ENCODE data around the gene MIOX.

Gene MIOX

DNA sequence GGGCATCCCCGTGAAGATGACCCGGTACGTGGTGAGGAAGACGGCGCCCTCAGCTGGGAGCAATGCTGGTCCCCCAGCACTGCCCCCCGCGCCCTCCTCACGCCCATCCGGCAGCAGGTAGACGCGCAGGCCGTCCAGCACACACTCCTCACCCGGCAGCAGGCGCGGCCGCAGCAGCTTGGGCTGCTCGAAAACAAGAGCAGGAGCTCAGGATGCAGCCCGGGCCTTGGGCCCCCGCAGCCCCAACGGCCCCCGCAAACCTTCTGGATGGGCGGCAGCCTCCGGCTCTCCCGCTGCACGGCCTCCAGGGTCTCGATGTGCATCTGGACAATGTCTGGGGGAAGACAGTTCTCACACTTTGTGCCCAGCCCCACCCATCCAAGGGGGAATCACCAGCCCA, 25.1 kb upstream of the MIOX start:
- TF ChIP-seq CREB1 (IDR thresholded peaks at IDR 0.05; ENCODE audit: low read depth), result no peak
- TF ChIP-seq, protein P1, sequence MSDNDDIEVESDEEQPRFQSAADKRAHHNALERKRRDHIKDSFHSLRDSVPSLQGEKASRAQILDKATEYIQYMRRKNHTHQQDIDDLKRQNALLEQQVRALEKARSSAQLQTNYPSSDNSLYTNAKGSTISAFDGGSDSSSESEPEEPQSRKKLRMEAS (IDR thresholded peaks at IDR 0.05), result no peak
- TF ChIP-seq ZBTB7A (IDR thresholded peaks at IDR 0.05; ENCODE audit: low read depth), result no peak
- no peak for TF ChIP-seq TAF1 (IDR thresholded peaks at IDR 0.05; ENCODE audit: low read depth)
- TF ChIP-seq TEAD4 (IDR thresholded peaks at IDR 0.05), result no peak
- TF ChIP-seq RAD21 (IDR thresholded peaks at IDR 0.05; ENCODE audit: low read depth), result no peak
- no peak for TF ChIP-seq NFIC (IDR thresholded peaks at IDR 0.05)
- no peak for TF ChIP-seq FOXM1 (IDR thresholded peaks at IDR 0.05; ENCODE audit: borderline replicate concordance, low read depth)
- no peak for TF ChIP-seq EP300 (IDR thresholded peaks at IDR 0.05; ENCODE audit: borderline replicate concordance)
- TF ChIP-seq, protein P2, sequence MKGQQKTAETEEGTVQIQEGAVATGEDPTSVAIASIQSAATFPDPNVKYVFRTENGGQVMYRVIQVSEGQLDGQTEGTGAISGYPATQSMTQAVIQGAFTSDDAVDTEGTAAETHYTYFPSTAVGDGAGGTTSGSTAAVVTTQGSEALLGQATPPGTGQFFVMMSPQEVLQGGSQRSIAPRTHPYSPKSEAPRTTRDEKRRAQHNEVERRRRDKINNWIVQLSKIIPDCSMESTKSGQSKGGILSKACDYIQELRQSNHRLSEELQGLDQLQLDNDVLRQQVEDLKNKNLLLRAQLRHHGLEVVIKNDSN (IDR thresholded peaks at IDR 0.05), result no peak
- no peak for TF ChIP-seq EGR1 (IDR thresholded peaks at IDR 0.05)
- TF ChIP-seq CEBPB (IDR thresholded peaks at IDR 0.05), result no peak
- no peak for TF ChIP-seq YY1 (IDR thresholded peaks at IDR 0.05; ENCODE audit: low read depth)
- no peak for TF ChIP-seq TCF12 (IDR thresholded peaks at IDR 0.05; ENCODE audit: low read depth)
- TF ChIP-seq, protein P3, sequence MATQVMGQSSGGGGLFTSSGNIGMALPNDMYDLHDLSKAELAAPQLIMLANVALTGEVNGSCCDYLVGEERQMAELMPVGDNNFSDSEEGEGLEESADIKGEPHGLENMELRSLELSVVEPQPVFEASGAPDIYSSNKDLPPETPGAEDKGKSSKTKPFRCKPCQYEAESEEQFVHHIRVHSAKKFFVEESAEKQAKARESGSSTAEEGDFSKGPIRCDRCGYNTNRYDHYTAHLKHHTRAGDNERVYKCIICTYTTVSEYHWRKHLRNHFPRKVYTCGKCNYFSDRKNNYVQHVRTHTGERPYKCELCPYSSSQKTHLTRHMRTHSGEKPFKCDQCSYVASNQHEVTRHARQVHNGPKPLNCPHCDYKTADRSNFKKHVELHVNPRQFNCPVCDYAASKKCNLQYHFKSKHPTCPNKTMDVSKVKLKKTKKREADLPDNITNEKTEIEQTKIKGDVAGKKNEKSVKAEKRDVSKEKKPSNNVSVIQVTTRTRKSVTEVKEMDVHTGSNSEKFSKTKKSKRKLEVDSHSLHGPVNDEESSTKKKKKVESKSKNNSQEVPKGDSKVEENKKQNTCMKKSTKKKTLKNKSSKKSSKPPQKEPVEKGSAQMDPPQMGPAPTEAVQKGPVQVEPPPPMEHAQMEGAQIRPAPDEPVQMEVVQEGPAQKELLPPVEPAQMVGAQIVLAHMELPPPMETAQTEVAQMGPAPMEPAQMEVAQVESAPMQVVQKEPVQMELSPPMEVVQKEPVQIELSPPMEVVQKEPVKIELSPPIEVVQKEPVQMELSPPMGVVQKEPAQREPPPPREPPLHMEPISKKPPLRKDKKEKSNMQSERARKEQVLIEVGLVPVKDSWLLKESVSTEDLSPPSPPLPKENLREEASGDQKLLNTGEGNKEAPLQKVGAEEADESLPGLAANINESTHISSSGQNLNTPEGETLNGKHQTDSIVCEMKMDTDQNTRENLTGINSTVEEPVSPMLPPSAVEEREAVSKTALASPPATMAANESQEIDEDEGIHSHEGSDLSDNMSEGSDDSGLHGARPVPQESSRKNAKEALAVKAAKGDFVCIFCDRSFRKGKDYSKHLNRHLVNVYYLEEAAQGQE (IDR thresholded peaks at IDR 0.05; ENCODE audit: low read depth), result no peak

DNA sequence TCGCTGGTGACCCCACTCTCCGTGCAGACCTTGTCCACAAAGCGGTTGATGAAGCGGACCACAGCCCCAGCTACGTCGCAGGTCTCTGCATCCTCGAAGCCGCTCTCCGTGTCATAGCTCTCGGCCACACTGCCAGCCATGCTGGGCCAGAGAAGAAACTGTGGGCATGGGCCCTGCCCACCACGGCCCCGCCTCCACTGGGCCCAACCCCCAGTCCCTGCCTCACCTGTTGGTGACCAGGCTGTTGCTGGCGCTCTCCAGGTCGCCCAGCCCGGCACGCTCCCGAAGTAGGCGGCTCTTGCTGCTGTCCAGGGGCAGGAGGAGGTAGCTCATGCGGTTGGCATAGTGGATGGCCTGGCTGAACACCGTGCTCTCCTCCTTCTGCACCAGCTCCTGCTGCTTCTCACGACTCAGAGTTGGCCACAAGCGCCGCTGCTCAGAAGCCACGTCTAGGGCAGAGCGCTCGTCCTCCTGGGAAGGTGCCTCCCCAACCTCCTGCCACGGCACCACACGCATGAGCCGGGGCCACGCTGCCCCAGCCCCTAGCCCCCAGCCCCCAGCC, 24.6 kb upstream of the MIOX start:
- no peak for TF ChIP-seq NFIC (IDR thresholded peaks at IDR 0.05)
- no peak for TF ChIP-seq FOXM1 (IDR thresholded peaks at IDR 0.05; ENCODE audit: borderline replicate concordance, low read depth)
- TF ChIP-seq TEAD4 (IDR thresholded peaks at IDR 0.05), result no peak
- no peak for TF ChIP-seq YY1 (IDR thresholded peaks at IDR 0.05; ENCODE audit: low read depth)
- TF ChIP-seq ZBTB7A (IDR thresholded peaks at IDR 0.05; ENCODE audit: low read depth), result no peak
- no peak for TF ChIP-seq EP300 (IDR thresholded peaks at IDR 0.05; ENCODE audit: borderline replicate concordance)
- no peak for TF ChIP-seq EGR1 (IDR thresholded peaks at IDR 0.05)

DNA sequence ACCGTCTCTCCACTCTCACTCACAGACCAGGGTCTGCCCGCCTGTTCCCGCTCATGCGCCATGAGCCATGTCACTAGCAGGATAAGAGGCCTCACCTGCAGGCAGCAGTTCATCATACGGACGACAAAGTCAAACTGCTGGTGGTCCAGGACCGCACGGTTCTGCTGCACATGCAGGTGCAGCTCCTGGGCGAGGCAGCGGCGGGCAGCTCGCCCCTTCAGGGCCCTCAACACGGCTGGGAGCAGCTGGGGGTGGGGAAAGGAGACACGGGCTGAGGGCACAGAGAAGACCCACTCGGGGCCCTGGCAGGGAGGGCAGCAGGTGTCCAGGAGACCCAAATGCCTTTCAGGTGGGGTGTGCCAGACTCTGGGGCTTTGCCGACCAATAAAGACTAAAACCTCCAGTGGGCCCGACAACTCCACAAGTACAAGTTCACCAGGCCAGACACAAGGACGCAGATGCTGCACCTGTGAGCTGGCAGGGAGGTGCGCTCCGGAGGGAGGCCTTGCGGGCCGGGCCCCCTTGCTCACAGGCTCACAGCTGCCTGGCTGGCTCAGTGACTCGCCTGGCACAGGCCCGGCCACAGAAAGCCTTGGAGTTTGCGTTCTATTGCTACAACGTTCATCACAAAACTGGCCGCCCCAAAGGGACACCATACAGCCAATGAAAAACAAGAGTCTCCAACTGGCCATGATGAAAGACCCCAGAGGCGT, 23.3 kb upstream of the MIOX start:
- TF ChIP-seq TEAD4 (IDR thresholded peaks at IDR 0.05), result no peak
- TF ChIP-seq, protein P1 (IDR thresholded peaks at IDR 0.05), result no peak
- no peak for TF ChIP-seq FOXM1 (IDR thresholded peaks at IDR 0.05; ENCODE audit: borderline replicate concordance, low read depth)
- no peak for TF ChIP-seq NFIC (IDR thresholded peaks at IDR 0.05)
- no peak for TF ChIP-seq ZBTB7A (IDR thresholded peaks at IDR 0.05; ENCODE audit: low read depth)
- no peak for TF ChIP-seq RAD21 (IDR thresholded peaks at IDR 0.05; ENCODE audit: low read depth)
- no peak for TF ChIP-seq TCF12 (IDR thresholded peaks at IDR 0.05; ENCODE audit: low read depth)
- no peak for TF ChIP-seq EGR1 (IDR thresholded peaks at IDR 0.05)
- TF ChIP-seq, protein P3 (IDR thresholded peaks at IDR 0.05; ENCODE audit: low read depth), result no peak
- no peak for TF ChIP-seq CREB1 (IDR thresholded peaks at IDR 0.05; ENCODE audit: low read depth)
- TF ChIP-seq, protein P2 (IDR thresholded peaks at IDR 0.05), result no peak
- TF ChIP-seq EP300 (IDR thresholded peaks at IDR 0.05; ENCODE audit: borderline replicate concordance), result no peak
- TF ChIP-seq YY1 (IDR thresholded peaks at IDR 0.05; ENCODE audit: low read depth), result no peak
- no peak for TF ChIP-seq TAF1 (IDR thresholded peaks at IDR 0.05; ENCODE audit: low read depth)

DNA sequence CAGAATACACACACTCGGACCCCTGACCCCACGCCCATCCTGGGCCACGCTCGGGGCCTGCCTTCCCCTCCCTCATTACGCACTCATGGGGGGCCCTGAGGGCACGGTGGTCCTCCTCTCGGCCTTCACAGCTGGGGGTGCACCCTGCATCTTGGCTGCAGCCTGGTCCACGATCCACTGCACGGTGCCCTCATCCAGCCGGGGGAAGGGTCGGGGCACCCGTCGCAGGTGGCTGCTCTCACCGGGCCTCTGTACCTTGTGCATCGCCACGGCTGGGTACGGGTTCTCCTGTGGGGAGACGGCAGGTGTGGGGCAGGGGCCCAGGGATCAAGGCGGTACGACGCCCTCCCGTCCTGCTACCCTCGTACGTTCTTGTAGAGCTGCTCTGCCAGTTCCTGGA, 22.2 kb upstream of the MIOX start:
- TF ChIP-seq TAF1 (IDR thresholded peaks at IDR 0.05; ENCODE audit: low read depth), result no peak

DNA sequence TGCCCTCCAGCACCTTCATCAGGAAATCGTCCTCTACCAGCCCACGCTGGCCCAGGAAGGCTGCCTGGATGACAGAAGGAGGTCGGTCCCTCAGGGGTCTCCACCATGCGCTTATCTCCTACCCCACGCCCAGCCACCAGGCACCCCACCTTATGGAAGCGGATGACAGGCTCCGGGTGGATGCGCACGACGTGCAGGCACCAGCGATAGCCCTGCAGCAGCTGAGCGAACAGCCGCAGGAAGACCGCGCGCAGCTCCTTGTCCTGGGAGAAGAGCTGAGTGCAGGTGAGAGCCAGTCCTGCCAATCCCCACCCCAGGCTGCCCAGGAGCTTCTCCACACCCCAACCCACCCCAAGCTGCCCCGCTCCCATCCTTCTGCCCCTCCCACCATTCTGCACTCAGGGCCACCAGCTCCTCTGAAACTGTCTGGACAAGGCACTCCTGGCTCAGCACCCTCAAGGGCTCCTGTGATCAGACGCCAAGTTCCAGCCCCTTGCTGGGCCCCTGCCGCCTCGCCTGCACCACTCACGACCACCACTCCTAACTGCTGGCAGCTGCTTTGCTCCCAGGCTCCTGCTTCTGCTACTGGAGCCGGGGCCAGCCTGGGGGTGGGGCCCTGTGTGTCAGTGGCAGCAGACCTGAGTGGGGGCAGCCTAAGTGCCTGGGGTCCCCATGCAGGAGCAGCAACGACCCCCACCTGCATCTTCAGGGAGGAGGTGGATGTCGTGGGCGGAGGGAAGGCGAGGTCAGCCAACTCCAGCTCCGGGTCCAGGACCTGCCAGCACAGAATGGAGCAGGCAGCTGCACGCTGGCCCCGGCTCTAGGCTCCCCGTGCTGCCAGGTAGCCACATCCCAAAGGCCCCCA, 21.4 kb upstream of the MIOX start:
- TF ChIP-seq NFIC (IDR thresholded peaks at IDR 0.05) (no peak), TAF1 (IDR thresholded peaks at IDR 0.05; ENCODE audit: low read depth) (no peak), YY1 (IDR thresholded peaks at IDR 0.05; ENCODE audit: low read depth) (no peak), FOXM1 (IDR thresholded peaks at IDR 0.05; ENCODE audit: borderline replicate concordance, low read depth) (no peak), CEBPB (IDR thresholded peaks at IDR 0.05) (no peak), TCF12 (IDR thresholded peaks at IDR 0.05; ENCODE audit: low read depth) (no peak)
- TF ChIP-seq, protein P2 (IDR thresholded peaks at IDR 0.05), result no peak

Measured in Ishikawa (cell line).